Tibial nerve (tissue), 4 donors: ENCODE results near the gene SH3BGR. TPM values are rescaled to one million over a fixed set of nuclear protein-coding genes. Genes with fewer than 3 reads are reported as not detected.

Source experiments
- DNase-seq, 2 donors: peaks; one replicate each; pipeline ENCODE4 v3.0.0-alpha.2; 2019; ENCODE audit warnings: low spot score in 2 of 2
- H3K27ac ChIP-seq, 4 donors: fragments of 200-600 bp; sonication (generic) in 3 of 4; one replicate each; pipeline ENCODE4 v1.5.1; 2017 to 2019; ENCODE audit warnings: mild to moderate bottlenecking in 1 of 4
- H3K27me3 ChIP-seq, 2 donors: fragments of 200-600 bp; sonication (generic) in 1 of 2; one replicate each; pipeline versions ENCODE4 v1.5.1 to v1.6.0; 2017 to 2019
- H3K36me3 ChIP-seq, 3 donors: fragments of 200-600 bp; sonication (generic); one replicate each; pipeline ENCODE4 v1.5.1; 2018 to 2019
- H3K4me1 ChIP-seq, 4 donors: fragments of 200-600 bp; sonication (generic) in 3 of 4; one replicate each; pipeline ENCODE4 v1.5.1; 2017 to 2019
- H3K4me3 ChIP-seq, 4 donors: fragments of 200-600 bp; sonication (generic) in 3 of 4; one replicate each; pipeline ENCODE4 v1.5.1; 2017 to 2019; ENCODE audit warnings: mild to moderate bottlenecking in 1 of 4, moderate library complexity in 1 of 4
- H3K9me3 ChIP-seq, 4 donors: fragments of 200-600 bp; sonication (generic) in 3 of 4; one replicate each; pipeline ENCODE4 v1.5.1; 2017 to 2019
- CTCF ChIP-seq, 5 experiments: fragments of 200-600 bp in 3 of 5; fragments of 450-650 bp in 2 of 5; sonication (generic) in 3 of 5; IDR thresholded peaks; one replicate each; pipeline ENCODE4 v1.5.1; 2016 to 2019; ENCODE audit warnings: antibody characterized with exemption in 5 of 5, mild to moderate bottlenecking in 3 of 5, moderate library complexity in 2 of 5
- EP300 ChIP-seq, 2 donors: sonication (generic); formaldehyde crosslinking; IDR thresholded peaks; one replicate each; pipeline ENCODE4 v1.6.1; 2017; ENCODE audit warnings: antibody characterized with exemption in 2 of 2, mild to moderate bottlenecking in 1 of 2
- POLR2A ChIP-seq, 2 donors: fragments of 450-650 bp; IDR thresholded peaks; one replicate each; pipeline ENCODE4 v1.6.1; 2017; ENCODE audit warnings: antibody characterized with exemption in 2 of 2, mild to moderate bottlenecking in 2 of 2, moderate library complexity in 2 of 2
- WGBS, 2 donors: methylation state at CpG; one replicate each; pipeline ENCODE4 v1.1.5; 2018; 5-methylcytosine and 5-hydroxymethylcytosine counted together
- total RNA-seq, 4 donors: library from RNA; depleted of rRNA; stranded (reverse); fragments of >200 nt; gene quantifications; one replicate each; pipeline ENCODE4 v1.1.0, GENCODE V29; 2016

Gene SH3BGR
- total RNA-seq, 4 donors from 2014 or later, result 2.4 to 9.6 (median 4.4) TPM

- H3K27me3 ChIP-seq, result no peaks in the 10 kb centered on the region
- H3K4me3 ChIP-seq, result no peak overlapping the region
- TF ChIP-seq CTCF (IDR thresholded peaks at IDR 0.05) (no peak), EP300 (IDR thresholded peaks at IDR 0.05) (no peak), POLR2A (IDR thresholded peaks at IDR 0.05) (no peak)
- 76 to 78% methylated on average over 4 of the region's 4 CpGs for WGBS, 2 donors
- DNase-seq, result no peak
- no peak overlapping the region for H3K27ac ChIP-seq
- peaks cover 0 to 10% (median 0%) of the 10 kb centered on the region in 3 donors for H3K36me3 ChIP-seq
- H3K9me3 ChIP-seq, result no peaks in the 10 kb centered on the region
- H3K4me1 ChIP-seq, result no peaks in the 10 kb centered on the region
Observed at GRCh38 chr21:39472786-39473185, 21.0 kb downstream of the SH3BGR start.

GRCh38 chr21:39474611-39475010, 22.8 kb downstream of the SH3BGR start:
- DNase-seq, result no peak
- no peak overlapping the region for H3K4me3 ChIP-seq
- H3K36me3 ChIP-seq, result peaks cover 0 to 8% (median 0%) of the 10 kb centered on the region in 3 donors
- H3K4me1 ChIP-seq, result peaks cover 0 to 2% (median 0%) of the 10 kb centered on the region in 4 donors
- H3K27ac ChIP-seq, result no peak overlapping the region
- H3K9me3 ChIP-seq, result no peaks in the 10 kb centered on the region
- 83 to 89% methylated on average over 2 of the region's 2 CpGs for WGBS, 2 donors
- H3K27me3 ChIP-seq, result no peaks in the 10 kb centered on the region
- TF ChIP-seq EP300 (IDR thresholded peaks at IDR 0.05) (no peak), POLR2A (IDR thresholded peaks at IDR 0.05) (no peak), CTCF (IDR thresholded peaks at IDR 0.05) (no peak)

- 60% methylated on average over 4 of the region's 4 CpGs for WGBS, 2 donors
- no peak for TF ChIP-seq POLR2A (IDR thresholded peaks at IDR 0.05)
- Histone ChIP-seq H3K36me3 (peaks cover 0 to 8% (median 0%) of the 10 kb centered on the region in 3 donors), H3K4me3 (no peak overlapping the region), H3K9me3 (no peaks in the 10 kb centered on the region), H3K4me1 (peaks cover 0 to 5% (median 0%) of the 10 kb centered on the region in 4 donors), H3K27ac (no peak overlapping the region), H3K27me3 (no peaks in the 10 kb centered on the region)
- no peak for DNase-seq
Observed at GRCh38 chr21:39479164-39479813, 27.5 kb downstream of the SH3BGR start.

- H3K9me3 ChIP-seq, result no peaks in the 10 kb centered on the region
- peaks cover 0 to 8% (median 0%) of the 10 kb centered on the region in 3 donors for H3K36me3 ChIP-seq
- H3K4me3 ChIP-seq, result no peak overlapping the region
- no peaks in the 10 kb centered on the region for H3K27me3 ChIP-seq
- H3K27ac ChIP-seq, result no peak overlapping the region
- 12 to 15% methylated on average over 2 of the region's 2 CpGs for WGBS, 2 donors
- DNase-seq, result no peak
- no peak for TF ChIP-seq CTCF (IDR thresholded peaks at IDR 0.05)
- TF ChIP-seq POLR2A (IDR thresholded peaks at IDR 0.05), result no peak
- no peak for TF ChIP-seq EP300 (IDR thresholded peaks at IDR 0.05)
- H3K4me1 ChIP-seq, result peaks cover 0 to 5% (median 0%) of the 10 kb centered on the region in 4 donors
Observed at GRCh38 chr21:39479814-39480182, 28.0 kb downstream of the SH3BGR start.

- Histone ChIP-seq H3K27me3 (no peaks in the 10 kb centered on the region), H3K27ac (no peak overlapping the region), H3K9me3 (no peaks in the 10 kb centered on the region), H3K4me3 (no peak overlapping the region), H3K36me3 (peaks cover 0 to 8% (median 0%) of the 10 kb centered on the region in 3 donors), H3K4me1 (peaks cover 0 to 5% (median 0%) of the 10 kb centered on the region in 4 donors)
- no peak for TF ChIP-seq EP300 (IDR thresholded peaks at IDR 0.05)
- TF ChIP-seq CTCF (IDR thresholded peaks at IDR 0.05), result no peak
- no peak for TF ChIP-seq POLR2A (IDR thresholded peaks at IDR 0.05)
- DNase-seq, result no peak
- WGBS, 2 donors, result 82 to 87% methylated on average over 4 of the region's 4 CpGs
Observed at GRCh38 chr21:39480271-39480670, 28.5 kb downstream of the SH3BGR start.
